Ovary (tissue), 3 donors: ENCODE data around the gene EOLA1.

Experiments used
- CTCF ChIP-seq, 3 donors: fragments of 450-650 bp in 2 of 3; fragments of 200-600 bp in 1 of 3; IDR thresholded peaks; one replicate each; pipeline versions ENCODE4 v1.5.1 to v1.8.0; 2016 to 2022; ENCODE audit warnings: antibody characterized with exemption in 3 of 3, mild to moderate bottlenecking in 1 of 3
- EP300 ChIP-seq: sonication (generic); formaldehyde crosslinking; IDR thresholded peaks from one replicate; pipeline ENCODE4 v1.6.1; 2017; ENCODE audit warnings: antibody characterized with exemption
- POLR2A ChIP-seq: fragments of 450-650 bp; IDR thresholded peaks from one replicate; pipeline ENCODE4 v1.6.1; 2017; ENCODE audit warnings: antibody characterized with exemption, mild to moderate bottlenecking, moderate library complexity
- donor health status: DM: no; HTN: no; CAD: no.

- TF ChIP-seq CTCF (IDR thresholded peaks at IDR 0.05) (peak; percentile 25 to 31 (median 30)), POLR2A (no peak), EP300 (no peak)
These were observed 13.1 kb upstream of the EOLA1 start for GRCh38 chrX:149527705-149528104.
